ENCODE measurements around the gene ST6GALNAC4.

Gene ST6GALNAC4

DNA sequence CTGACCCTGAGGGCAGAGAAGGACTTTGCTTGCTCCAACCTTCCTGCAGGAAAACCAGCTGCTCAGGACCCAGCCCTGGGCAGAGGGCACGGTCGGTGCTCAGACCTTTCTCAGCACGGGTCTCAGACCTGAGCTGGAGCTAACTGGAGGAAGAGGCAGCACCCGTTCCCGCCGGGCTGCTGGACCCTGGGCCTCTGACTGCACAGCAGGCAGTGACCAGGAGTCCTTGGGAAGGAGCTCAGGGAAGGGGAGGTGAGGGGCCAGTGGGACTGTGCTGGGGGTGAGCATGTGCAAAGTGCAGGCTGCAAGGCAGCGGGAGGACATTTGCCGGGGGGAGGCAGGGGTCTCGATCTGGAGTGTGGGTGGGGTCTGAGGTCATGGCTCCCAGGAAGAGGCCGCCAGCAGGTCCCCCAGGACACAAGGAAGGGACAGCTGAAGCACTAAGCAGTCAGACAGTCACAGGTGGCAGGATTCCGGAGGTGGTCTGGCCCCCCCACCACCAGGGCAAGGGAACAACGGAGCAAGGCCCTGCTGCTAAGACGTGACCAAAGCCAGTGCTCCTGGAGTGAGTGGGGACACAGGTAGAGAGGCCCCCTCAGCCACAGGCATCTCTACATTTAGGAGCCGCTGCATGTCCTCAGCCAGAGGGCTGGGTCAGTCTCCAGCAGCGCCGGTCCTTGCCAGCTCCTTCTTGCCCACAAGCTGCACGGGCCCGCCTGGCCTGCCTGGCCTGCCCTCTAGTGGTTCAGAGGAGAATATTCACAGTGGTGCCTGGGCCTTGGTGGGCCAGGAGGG, 25.6 kb upstream of the ST6GALNAC4 start:
- DNase-seq: peak; percentile 46 to 68 (median 63)
- Histone ChIP-seq H3K36me3 (ENCODE audit: control insufficient read depth in 4 of 4, insufficient read depth in 4 of 4, low read length in 3 of 4) (peaks cover 2 to 17% (median 10%) of the 10 kb centered on the region in 4 experiments), H3K27ac (ENCODE audit: insufficient read depth in 1 of 2, low read depth in 1 of 2, low read length in 2 of 2, poor library complexity in 1 of 2, severe bottlenecking in 2 of 2) (peak overlapping the region in 1 of 2 experiments; percentile 25), H3K4me1 (ENCODE audit: control extremely low read depth in 1 of 4, control insufficient read depth in 4 of 4, insufficient read depth in 4 of 4, low read length in 3 of 4) (peaks cover 0 to 24% (median 18%) of the 10 kb centered on the region in 4 experiments), H3K27me3 (replicated peaks in 2 of 5; ENCODE audit: control insufficient read depth in 4 of 5, insufficient read depth in 5 of 5, low read length in 4 of 5) (no peaks in the 10 kb centered on the region), H3K9me3 (ENCODE audit: control extremely low read depth in 1 of 5, control insufficient read depth in 4 of 5, insufficient read depth in 2 of 5, low read depth in 1 of 5, low read length in 4 of 5) (no peaks in the 10 kb centered on the region), H3K4me3 (ENCODE audit: control insufficient read depth in 1 of 7, extremely low read depth in 1 of 7, insufficient read depth in 4 of 7, low read depth in 2 of 7, low read length in 6 of 7) (no peak overlapping the region)
- WGBS (ENCODE audit: insufficient coverage): 92% methylated on average over 10 of the region's 18 CpGs
- CTCF ChIA-PET: interaction anchor here (0.7 to 14.2 kb wide), 24 partner anchors 8 to 186 kb away, joined by 3 to 245 read pairs (median 4); partner anchors contain the start of genes EEIG1, PIP5KL1 and ST6GALNAC4
- POLR2A ChIA-PET: interaction anchor here (0.6 kb wide), 1 partner anchor 117 kb away, joined by 6 read pairs; no protein-coding TSS in a partner anchor

DNA sequence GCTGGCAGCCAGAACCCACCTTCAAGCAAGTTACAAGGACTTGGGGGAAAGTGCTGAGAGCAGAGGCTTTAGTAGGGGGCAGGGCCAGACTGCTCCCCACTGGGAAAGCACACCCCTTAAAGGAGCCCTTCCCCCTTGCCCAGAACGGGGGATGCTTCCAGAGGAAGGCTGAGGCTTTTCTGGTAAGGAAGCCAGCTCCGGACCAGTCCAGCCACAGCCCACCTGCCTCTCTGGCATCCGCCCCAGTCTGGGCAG, 25.0 kb upstream of the ST6GALNAC4 start:
- Histone ChIP-seq H3K4me1 (ENCODE audit: control extremely low read depth in 1 of 4, control insufficient read depth in 4 of 4, insufficient read depth in 4 of 4, low read length in 3 of 4) (peaks cover 2 to 29% (median 23%) of the 10 kb centered on the region in 4 experiments), H3K36me3 (ENCODE audit: control insufficient read depth in 4 of 4, insufficient read depth in 4 of 4, low read length in 3 of 4) (peaks cover 2 to 17% (median 10%) of the 10 kb centered on the region in 4 experiments)
- POLR2A ChIA-PET: interaction anchor here (0.6 kb wide), 1 partner anchor 118 kb away, joined by 6 read pairs; no protein-coding TSS in a partner anchor

DNA sequence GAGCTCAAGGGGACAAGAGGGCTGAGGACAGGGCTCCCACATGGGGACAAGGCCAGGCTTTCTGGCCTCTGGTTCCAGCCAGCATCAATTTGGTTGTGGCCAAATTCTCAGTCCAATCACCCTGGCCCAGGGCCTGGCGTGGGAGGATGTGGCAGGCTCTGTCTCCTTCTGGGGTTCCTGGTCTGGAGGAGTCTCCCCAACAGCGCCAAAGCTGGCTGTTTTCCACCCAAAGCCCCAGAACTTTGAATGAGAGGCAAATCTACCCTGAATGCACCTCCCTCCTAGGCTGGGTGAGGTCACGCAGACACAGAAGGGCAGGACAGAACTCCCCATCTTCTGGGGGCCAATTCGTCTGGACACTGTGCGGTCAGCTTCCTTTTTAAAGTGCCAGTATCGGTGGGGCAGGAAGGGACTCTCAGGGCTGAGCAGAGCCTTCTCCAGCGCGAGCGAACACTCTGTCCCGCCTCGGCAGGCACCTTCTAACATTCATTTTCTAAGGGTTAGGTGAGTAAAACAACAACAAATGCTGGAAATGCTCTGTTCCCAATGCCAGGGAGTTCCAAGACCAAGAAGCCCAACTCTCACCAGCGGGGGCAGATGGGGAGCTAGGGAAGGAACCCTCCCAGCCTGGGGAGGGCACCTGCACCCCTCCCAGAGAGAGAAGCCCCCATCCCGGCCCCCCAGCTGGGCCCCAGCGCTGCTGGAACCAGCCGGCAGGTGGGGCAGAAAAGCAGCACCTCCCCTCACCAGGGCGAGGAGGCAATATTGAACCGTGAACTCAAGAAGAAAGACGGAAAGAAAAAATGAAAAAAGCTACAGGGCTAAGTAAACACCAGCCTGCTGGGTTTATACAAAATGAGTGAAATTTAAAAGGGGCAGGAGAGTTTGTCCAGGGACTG, 24.5 kb upstream of the ST6GALNAC4 start:
- 91% methylated on average over 12 of the region's 18 CpGs for WGBS (ENCODE audit: insufficient coverage)

More for the DNA sequence above, 25.0 kb upstream of the ST6GALNAC4 start:
- DNase-seq: no peak
- H3K27ac ChIP-seq (ENCODE audit: insufficient read depth in 1 of 2, low read depth in 1 of 2, low read length in 2 of 2, poor library complexity in 1 of 2, severe bottlenecking in 2 of 2): no peak overlapping the region
- CTCF ChIA-PET: interaction anchor here (1.0 to 14.2 kb wide), 15 partner anchors 9 to 187 kb away, joined by 3 to 245 read pairs (median 4); partner anchors contain the start of gene PIP5KL1
- WGBS (ENCODE audit: insufficient coverage): 94% methylated on average over 3 of the region's 3 CpGs
- no peak overlapping the region for H3K4me3 ChIP-seq (ENCODE audit: control insufficient read depth in 1 of 7, extremely low read depth in 1 of 7, insufficient read depth in 4 of 7, low read depth in 2 of 7, low read length in 6 of 7)
- no peaks in the 10 kb centered on the region for H3K27me3 ChIP-seq (replicated peaks in 2 of 5; ENCODE audit: control insufficient read depth in 4 of 5, insufficient read depth in 5 of 5, low read length in 4 of 5)
- H3K9me3 ChIP-seq (ENCODE audit: control extremely low read depth in 1 of 5, control insufficient read depth in 4 of 5, insufficient read depth in 2 of 5, low read depth in 1 of 5, low read length in 4 of 5): no peaks in the 10 kb centered on the region

DNA sequence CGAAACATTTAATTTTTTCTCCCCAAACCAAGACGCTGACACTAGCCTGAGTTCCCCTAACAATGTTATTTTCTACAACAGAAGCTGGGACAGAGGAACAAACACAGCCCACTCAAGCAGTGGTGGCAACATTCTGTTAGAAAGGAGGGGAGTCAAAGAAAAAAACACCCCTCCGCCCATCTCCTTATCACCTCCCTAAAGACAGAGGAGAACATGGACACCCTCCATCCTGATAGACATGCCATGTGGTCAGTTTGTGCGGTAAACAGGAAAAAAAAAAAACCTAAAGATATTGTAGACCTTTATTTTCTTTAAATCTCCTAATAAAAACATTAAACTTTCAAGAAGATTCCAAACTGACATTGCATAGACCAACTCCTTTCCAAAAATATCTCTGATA, 23.8 kb upstream of the ST6GALNAC4 start:
- peaks cover 5 to 42% (median 34%) of the 10 kb centered on the region in 4 experiments for H3K4me1 ChIP-seq (ENCODE audit: control extremely low read depth in 1 of 4, control insufficient read depth in 4 of 4, insufficient read depth in 4 of 4, low read length in 3 of 4)
- H3K9me3 ChIP-seq (ENCODE audit: control extremely low read depth in 1 of 5, control insufficient read depth in 4 of 5, insufficient read depth in 2 of 5, low read depth in 1 of 5, low read length in 4 of 5): no peaks in the 10 kb centered on the region
- H3K27ac ChIP-seq (ENCODE audit: insufficient read depth in 1 of 2, low read depth in 1 of 2, low read length in 2 of 2, poor library complexity in 1 of 2, severe bottlenecking in 2 of 2): no peak overlapping the region
- no peaks in the 10 kb centered on the region for H3K27me3 ChIP-seq (replicated peaks in 2 of 5; ENCODE audit: control insufficient read depth in 4 of 5, insufficient read depth in 5 of 5, low read length in 4 of 5)
- H3K36me3 ChIP-seq (ENCODE audit: control insufficient read depth in 4 of 4, insufficient read depth in 4 of 4, low read length in 3 of 4): peaks cover 2 to 23% (median 9%) of the 10 kb centered on the region in 4 experiments
- 100% methylated on average over 1 of the region's 4 CpGs for WGBS (ENCODE audit: insufficient coverage)
- CTCF ChIA-PET: interaction anchor here (1.1 to 14.2 kb wide), 4 partner anchors 12 to 178 kb away, joined by 3 to 245 read pairs (median 26); no protein-coding TSS in a partner anchor
- POLR2A ChIA-PET: no interaction called here
- no peak for DNase-seq
- no peak overlapping the region for H3K4me3 ChIP-seq (ENCODE audit: control insufficient read depth in 1 of 7, extremely low read depth in 1 of 7, insufficient read depth in 4 of 7, low read depth in 2 of 7, low read length in 6 of 7)

More for the DNA sequence above, 24.5 kb upstream of the ST6GALNAC4 start:
- Histone ChIP-seq H3K9me3 (ENCODE audit: control extremely low read depth in 1 of 5, control insufficient read depth in 4 of 5, insufficient read depth in 2 of 5, low read depth in 1 of 5, low read length in 4 of 5) (no peaks in the 10 kb centered on the region), H3K4me3 (ENCODE audit: control insufficient read depth in 1 of 7, extremely low read depth in 1 of 7, insufficient read depth in 4 of 7, low read depth in 2 of 7, low read length in 6 of 7) (no peak overlapping the region), H3K4me1 (ENCODE audit: control extremely low read depth in 1 of 4, control insufficient read depth in 4 of 4, insufficient read depth in 4 of 4, low read length in 3 of 4) (peaks cover 5 to 35% (median 29%) of the 10 kb centered on the region in 4 experiments), H3K27me3 (replicated peaks in 2 of 5; ENCODE audit: control insufficient read depth in 4 of 5, insufficient read depth in 5 of 5, low read length in 4 of 5) (no peaks in the 10 kb centered on the region), H3K27ac (ENCODE audit: insufficient read depth in 1 of 2, low read depth in 1 of 2, low read length in 2 of 2, poor library complexity in 1 of 2, severe bottlenecking in 2 of 2) (no peak overlapping the region), H3K36me3 (ENCODE audit: control insufficient read depth in 4 of 4, insufficient read depth in 4 of 4, low read length in 3 of 4) (peaks cover 2 to 18% (median 10%) of the 10 kb centered on the region in 4 experiments)
- ChIA-PET POLR2A (no interaction called here), CTCF (interaction anchor here (1.0 to 14.2 kb wide), 14 partner anchors 9 to 177 kb away, joined by 3 to 245 read pairs (median 4); partner anchors contain the start of gene PIP5KL1)
- DNase-seq: no peak

DNA sequence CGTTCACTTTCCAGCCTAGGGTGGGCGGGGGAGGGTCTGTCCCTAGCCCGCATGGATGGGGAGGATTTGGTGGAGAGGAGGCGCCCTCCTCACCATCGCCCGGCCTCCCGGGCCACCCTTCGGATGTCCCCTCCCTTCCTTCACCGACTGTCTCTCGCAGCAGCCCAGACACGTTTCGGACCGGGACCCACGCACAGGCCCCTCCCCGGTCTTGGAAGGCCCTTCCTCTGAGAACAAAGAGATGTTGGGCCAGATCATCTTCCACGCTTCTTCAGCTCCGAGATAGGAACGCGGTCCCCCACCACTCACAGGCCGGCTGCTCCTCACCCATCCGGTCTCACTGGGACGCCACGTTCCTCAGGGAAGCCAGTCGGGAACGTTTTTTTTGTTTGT, 21.5 kb upstream of the ST6GALNAC4 start:
- peaks cover 5 to 35% (median 32%) of the 10 kb centered on the region in 4 experiments for H3K4me1 ChIP-seq (ENCODE audit: control extremely low read depth in 1 of 4, control insufficient read depth in 4 of 4, insufficient read depth in 4 of 4, low read length in 3 of 4)
- DNase-seq: no peak
- H3K27ac ChIP-seq (ENCODE audit: insufficient read depth in 1 of 2, low read depth in 1 of 2, low read length in 2 of 2, poor library complexity in 1 of 2, severe bottlenecking in 2 of 2): no peak overlapping the region
- no peaks in the 10 kb centered on the region for H3K9me3 ChIP-seq (ENCODE audit: control extremely low read depth in 1 of 5, control insufficient read depth in 4 of 5, insufficient read depth in 2 of 5, low read depth in 1 of 5, low read length in 4 of 5)
- no peaks in the 10 kb centered on the region for H3K27me3 ChIP-seq (replicated peaks in 2 of 5; ENCODE audit: control insufficient read depth in 4 of 5, insufficient read depth in 5 of 5, low read length in 4 of 5)
- POLR2A ChIA-PET: no interaction called here
- CTCF ChIA-PET: interaction anchor here (1.4 to 14.2 kb wide), 2 partner anchors 17 to 94 kb away, joined by 4 to 245 read pairs; no protein-coding TSS in a partner anchor
- H3K4me3 ChIP-seq (ENCODE audit: control insufficient read depth in 1 of 7, extremely low read depth in 1 of 7, insufficient read depth in 4 of 7, low read depth in 2 of 7, low read length in 6 of 7): peak overlapping the region in 2 of 7 experiments; percentile 83 to 92
- peaks cover 0 to 22% (median 7%) of the 10 kb centered on the region in 4 experiments for H3K36me3 ChIP-seq (ENCODE audit: control insufficient read depth in 4 of 4, insufficient read depth in 4 of 4, low read length in 3 of 4)
- WGBS (ENCODE audit: insufficient coverage): 85% methylated on average over 16 of the region's 25 CpGs

DNA sequence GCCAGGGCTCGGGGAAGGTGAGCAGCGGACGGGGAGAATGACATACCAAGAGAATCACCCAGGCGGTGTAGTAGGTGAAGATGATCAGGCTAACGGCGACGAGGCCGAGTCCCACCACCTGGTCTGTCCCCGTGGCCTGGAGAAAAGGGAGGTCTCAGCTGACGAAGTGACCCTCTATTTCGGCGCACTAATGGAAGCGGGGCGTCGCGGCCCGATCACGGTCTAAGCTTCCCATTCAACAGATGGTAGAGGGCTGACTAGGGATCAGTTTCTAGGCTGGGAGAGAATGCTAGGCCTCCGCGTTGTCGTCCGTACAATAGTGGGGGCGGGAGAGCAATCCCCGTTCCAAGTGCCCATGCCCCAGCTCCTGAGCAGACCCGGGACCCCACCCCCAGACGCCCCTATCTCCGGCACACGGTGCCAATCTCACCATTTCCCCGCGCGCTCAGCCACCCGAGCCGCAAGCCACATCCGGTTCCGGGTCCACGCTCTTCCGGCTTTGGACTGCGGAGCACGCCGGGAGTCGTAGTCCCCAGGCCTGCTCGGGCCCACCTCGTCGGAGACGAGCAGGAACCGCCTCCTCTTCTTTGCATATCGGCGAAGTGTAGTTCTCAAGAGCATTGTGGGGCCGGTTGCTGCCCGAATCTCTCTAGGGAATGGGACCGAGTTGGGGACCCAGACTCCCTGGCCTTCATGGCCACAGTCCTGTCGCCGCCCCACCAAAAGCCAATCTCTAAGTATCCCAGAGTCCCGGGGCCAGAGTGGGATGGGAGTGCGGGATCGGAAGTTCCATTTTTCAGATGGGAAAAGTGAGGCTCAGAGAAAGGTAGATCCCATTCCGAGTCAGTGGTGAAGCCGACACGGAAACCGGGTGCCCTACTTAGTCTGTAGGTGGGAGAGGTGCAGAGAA, 20.8 kb upstream of the ST6GALNAC4 start, which contains the start of gene DPM2:
Gene DPM2 (minus strand): TSS at position 467 of the 910 bp plus-strand sequence. CDS start 34 bp downstream, at position 433.
- ChIA-PET CTCF (interaction anchor here (1.1 to 14.2 kb wide), 2 partner anchors 14 to 94 kb away, joined by 4 to 245 read pairs; no protein-coding TSS in a partner anchor), POLR2A (interaction anchor here (0.6 kb wide), 1 partner anchor 154 kb away, joined by 3 read pairs; no protein-coding TSS in a partner anchor)
- Histone ChIP-seq H3K27ac (ENCODE audit: insufficient read depth in 1 of 2, low read depth in 1 of 2, low read length in 2 of 2, poor library complexity in 1 of 2, severe bottlenecking in 2 of 2) (peak within 1 kb of the TSS in 1 of 2 experiments; percentile 76), H3K4me1 (ENCODE audit: control extremely low read depth in 1 of 4, control insufficient read depth in 4 of 4, insufficient read depth in 4 of 4, low read length in 3 of 4) (peaks cover 5 to 29% (median 27%) of the 10 kb centered on the region in 4 experiments), H3K36me3 (ENCODE audit: control insufficient read depth in 4 of 4, insufficient read depth in 4 of 4, low read length in 3 of 4) (peaks cover 0 to 27% (median 7%) of the 10 kb centered on the region in 4 experiments), H3K4me3 (ENCODE audit: control insufficient read depth in 1 of 7, extremely low read depth in 1 of 7, insufficient read depth in 4 of 7, low read depth in 2 of 7, low read length in 6 of 7) (peak within 1 kb of the TSS; percentile 55 to 92 (median 77)), H3K27me3 (replicated peaks in 2 of 5; ENCODE audit: control insufficient read depth in 4 of 5, insufficient read depth in 5 of 5, low read length in 4 of 5) (no peaks in the 10 kb centered on the region), H3K9me3 (ENCODE audit: control extremely low read depth in 1 of 5, control insufficient read depth in 4 of 5, insufficient read depth in 2 of 5, low read depth in 1 of 5, low read length in 4 of 5) (no peaks in the 10 kb centered on the region)
- 11% methylated on average over 54 of the region's 60 CpGs for whole genome bisulfite sequencing (ENCODE audit: insufficient coverage)
- DNase-seq: peak; percentile 89 to 95 (median 94)

Measured in common myeloid progenitor, CD34-positive (primary cell).